Measurements from ENCODE around the gene ODF2L.

DNA sequence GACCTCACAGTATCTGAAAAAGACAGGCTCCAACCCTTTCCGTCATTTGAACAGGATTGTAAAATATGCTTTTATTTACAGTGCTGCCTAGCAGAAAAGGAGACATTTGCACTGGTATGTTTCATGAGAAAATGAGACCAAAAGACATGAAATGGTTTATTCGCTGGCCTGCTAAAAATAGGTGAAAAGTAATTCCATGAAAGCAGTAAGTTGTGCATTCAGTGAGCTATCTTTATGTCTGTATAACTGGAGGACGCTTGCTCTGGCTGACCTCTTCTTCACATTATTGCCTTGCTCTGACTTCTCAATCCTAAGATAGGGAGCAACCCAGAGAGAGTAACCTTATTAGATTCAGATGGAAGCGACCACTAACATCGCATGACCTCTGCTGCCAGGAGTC, 38.3 kb downstream of the ODF2L start:
- TF ChIP-seq, protein P1, sequence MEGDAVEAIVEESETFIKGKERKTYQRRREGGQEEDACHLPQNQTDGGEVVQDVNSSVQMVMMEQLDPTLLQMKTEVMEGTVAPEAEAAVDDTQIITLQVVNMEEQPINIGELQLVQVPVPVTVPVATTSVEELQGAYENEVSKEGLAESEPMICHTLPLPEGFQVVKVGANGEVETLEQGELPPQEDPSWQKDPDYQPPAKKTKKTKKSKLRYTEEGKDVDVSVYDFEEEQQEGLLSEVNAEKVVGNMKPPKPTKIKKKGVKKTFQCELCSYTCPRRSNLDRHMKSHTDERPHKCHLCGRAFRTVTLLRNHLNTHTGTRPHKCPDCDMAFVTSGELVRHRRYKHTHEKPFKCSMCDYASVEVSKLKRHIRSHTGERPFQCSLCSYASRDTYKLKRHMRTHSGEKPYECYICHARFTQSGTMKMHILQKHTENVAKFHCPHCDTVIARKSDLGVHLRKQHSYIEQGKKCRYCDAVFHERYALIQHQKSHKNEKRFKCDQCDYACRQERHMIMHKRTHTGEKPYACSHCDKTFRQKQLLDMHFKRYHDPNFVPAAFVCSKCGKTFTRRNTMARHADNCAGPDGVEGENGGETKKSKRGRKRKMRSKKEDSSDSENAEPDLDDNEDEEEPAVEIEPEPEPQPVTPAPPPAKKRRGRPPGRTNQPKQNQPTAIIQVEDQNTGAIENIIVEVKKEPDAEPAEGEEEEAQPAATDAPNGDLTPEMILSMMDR (IDR thresholded peaks at IDR 0.05), result no peak
- TF ChIP-seq, protein P2, sequence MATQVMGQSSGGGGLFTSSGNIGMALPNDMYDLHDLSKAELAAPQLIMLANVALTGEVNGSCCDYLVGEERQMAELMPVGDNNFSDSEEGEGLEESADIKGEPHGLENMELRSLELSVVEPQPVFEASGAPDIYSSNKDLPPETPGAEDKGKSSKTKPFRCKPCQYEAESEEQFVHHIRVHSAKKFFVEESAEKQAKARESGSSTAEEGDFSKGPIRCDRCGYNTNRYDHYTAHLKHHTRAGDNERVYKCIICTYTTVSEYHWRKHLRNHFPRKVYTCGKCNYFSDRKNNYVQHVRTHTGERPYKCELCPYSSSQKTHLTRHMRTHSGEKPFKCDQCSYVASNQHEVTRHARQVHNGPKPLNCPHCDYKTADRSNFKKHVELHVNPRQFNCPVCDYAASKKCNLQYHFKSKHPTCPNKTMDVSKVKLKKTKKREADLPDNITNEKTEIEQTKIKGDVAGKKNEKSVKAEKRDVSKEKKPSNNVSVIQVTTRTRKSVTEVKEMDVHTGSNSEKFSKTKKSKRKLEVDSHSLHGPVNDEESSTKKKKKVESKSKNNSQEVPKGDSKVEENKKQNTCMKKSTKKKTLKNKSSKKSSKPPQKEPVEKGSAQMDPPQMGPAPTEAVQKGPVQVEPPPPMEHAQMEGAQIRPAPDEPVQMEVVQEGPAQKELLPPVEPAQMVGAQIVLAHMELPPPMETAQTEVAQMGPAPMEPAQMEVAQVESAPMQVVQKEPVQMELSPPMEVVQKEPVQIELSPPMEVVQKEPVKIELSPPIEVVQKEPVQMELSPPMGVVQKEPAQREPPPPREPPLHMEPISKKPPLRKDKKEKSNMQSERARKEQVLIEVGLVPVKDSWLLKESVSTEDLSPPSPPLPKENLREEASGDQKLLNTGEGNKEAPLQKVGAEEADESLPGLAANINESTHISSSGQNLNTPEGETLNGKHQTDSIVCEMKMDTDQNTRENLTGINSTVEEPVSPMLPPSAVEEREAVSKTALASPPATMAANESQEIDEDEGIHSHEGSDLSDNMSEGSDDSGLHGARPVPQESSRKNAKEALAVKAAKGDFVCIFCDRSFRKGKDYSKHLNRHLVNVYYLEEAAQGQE (IDR thresholded peaks at IDR 0.05; ENCODE audit: insufficient read depth in 1 of 2, low read depth in 2 of 2, low read length in 1 of 2), result no peak
